HPDE6-E6E7 (cell line): ENCODE results near the gene SMIM34.
"Not testable (repeated sequence)": the region's sequence is repeated elsewhere in the genome, so short reads cannot be mapped to it uniquely, and the experiment has no call there.

Experiments used
- DNase-seq: peaks from one replicate; pipeline ENCODE4 v3.0.0; 2011; ENCODE audit warnings: missing footprints; ENCODE audit errors: extremely low spot score

Gene SMIM34

DNA sequence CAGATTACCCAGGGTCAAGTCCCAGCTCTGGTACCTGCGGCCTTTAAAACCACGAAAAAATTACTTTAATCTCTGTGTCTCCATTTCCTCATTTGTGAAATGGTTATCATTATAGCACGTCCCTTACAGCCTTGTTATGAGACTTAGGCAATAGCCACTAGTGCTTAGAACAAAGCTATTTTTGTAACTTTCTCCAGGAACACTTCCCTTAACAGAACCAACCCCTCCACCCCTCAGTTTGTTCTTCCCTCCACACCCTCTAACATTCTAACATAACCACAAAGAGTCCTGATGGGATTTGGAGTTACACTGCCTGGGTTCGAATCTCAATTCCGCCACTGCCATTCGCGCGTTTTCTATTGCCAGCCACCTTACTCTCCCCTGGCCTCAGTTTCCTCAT, 49.3 kb downstream of the SMIM34 start:
- DNase-seq = not testable (repeated sequence)

DNA sequence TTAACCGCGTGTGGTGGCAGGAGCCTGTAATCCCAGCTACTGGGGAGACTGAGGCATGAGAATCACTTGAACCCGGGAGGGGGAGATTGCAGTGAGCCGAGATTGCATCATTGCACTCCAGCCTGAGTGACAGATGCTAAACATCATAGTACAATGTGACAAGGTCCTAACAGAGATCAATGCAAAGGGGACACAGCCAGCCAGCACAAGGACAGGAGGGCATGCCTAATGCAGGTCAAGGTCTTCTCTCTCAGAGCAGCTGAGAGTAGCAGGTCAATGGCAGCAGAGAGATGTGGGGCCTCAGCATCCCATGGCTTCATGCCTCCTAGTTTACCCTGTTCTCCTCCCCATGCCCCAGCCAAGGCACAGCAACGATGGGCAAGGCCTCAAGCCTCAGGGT, 51.4 kb downstream of the SMIM34 start:
- no peak for DNase-seq

DNA sequence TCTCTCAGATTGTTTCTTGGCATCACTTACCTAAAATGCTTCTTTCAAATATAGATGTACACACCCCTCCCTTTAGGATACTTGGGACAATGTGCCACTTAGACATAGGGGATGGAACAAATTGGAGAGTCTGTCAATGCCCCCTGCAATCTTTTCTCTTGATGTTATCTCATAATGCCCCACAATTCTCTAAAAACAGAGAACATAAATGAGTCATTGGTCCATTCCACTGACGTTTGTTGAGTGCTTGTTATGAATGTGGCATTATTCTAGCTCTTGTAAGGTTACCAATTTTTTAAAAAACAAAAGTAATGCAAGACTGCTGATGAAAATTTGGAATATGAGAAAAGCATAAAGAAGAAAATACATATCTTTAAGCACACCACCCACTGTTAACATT, 54.0 kb downstream of the SMIM34 start:
- DNase-seq = no peak
